ENCODE results near the gene SMIM14.
"Not testable (repeated sequence)": the region's sequence is repeated elsewhere in the genome, so short reads cannot be mapped to it uniquely, and the experiment has no call there.

The SMIM14 gene

DNA sequence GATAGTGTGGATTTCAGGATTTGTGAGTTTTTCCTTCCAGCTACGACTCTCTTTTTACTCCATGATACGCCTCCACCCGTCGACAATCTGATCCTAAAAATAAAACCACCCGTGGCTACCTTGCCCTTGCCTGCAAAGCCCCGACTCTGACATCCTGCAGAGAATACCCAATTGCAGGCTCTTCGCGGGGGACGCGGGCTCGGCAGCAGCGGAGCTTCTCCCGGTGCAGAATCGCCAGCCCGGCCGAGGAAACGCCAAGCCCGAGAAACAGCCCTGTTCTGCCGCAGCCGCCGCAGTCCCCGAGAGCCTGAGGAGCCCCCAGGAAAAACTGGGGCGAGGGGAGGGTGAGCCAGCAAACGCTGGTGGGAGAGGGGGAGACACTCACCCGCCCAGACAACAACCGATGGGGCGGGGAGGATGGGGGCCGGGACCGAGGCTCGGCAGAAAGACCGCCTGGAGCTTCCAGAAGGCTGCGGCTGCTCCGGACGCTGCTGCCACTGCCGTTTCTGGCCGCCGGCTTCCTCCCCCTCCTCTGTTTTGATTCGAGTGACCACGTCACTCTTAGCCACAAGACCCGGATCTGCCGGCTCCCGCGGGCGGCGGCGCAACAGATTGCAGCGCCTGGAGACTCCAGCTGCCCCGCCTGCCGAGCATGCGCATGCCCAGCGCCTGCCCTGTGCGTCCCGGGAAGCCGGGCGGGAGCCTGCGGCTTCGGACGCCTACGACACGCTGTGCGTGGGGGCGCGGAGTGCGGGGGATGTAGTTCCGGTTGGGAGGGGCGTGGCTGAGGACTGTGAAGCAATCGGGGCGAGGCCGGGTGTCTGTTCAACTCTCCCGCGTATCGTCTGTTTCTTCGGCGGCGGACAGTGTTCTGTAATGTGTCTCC lies at the start of gene SMIM14:
Gene SMIM14, minus strand, starts transcription at position 512 of the 886 bp plus-strand sequence. CDS start 33,720 bp downstream, outside the sequence.
- peak; percentile 99 for DNase-seq (ENCODE audit: low read depth)

DNA sequence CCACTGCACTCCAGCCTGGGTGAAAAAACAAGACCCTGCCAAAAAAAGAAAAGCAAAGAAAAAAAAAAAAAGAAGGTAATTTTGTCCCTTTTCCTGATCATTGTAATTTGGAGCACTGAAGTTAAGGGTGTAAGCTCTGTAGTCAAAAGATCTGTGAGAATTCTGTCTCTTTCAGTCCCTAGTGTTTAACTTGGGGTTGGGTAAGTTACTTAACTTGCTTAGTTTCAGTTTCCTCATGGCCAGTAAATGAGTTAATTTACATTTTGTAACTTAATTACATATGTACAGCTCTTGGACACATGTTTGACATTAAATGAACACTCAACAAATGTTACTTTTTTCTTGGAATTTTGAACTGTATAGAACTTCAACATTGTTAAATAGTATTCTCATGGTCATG lies 48.3 kb upstream of the SMIM14 start:
- H3K9ac ChIP-seq (ENCODE audit: low read length), result no peak overlapping the region
- DNase-seq (ENCODE audit: low read depth), result no peak
- no peaks in the 10 kb centered on the region for H3K9me3 ChIP-seq (ENCODE audit: control insufficient read depth, low read length)
- H3K4me3 ChIP-seq (ENCODE audit: low read length), result no peak overlapping the region
- no peaks in the 10 kb centered on the region for H3K36me3 ChIP-seq (ENCODE audit: control insufficient read depth, insufficient read depth, low read length, severe bottlenecking)
- no peaks in the 10 kb centered on the region for H3K4me1 ChIP-seq (ENCODE audit: control insufficient read depth, insufficient read depth, low read length)
- H3K27me3 ChIP-seq (replicated peaks; ENCODE audit: control insufficient read depth, insufficient read depth, low read length), result no peaks in the 10 kb centered on the region

More for the DNA sequence above, at the start of gene SMIM14:
- Histone ChIP-seq H3K9me3 (ENCODE audit: control insufficient read depth, low read length) (no peaks in the 10 kb centered on the region), H3K27me3 (replicated peaks; ENCODE audit: control insufficient read depth, insufficient read depth, low read length) (no peaks in the 10 kb centered on the region), H3K36me3 (ENCODE audit: control insufficient read depth, insufficient read depth, low read length, severe bottlenecking) (peaks cover 4% of the 10 kb centered on the region), H3K4me3 (ENCODE audit: low read length) (peak within 1 kb of the TSS; percentile 92), H3K9ac (ENCODE audit: low read length) (peak within 1 kb of the TSS; percentile 96), H3K4me1 (ENCODE audit: control insufficient read depth, insufficient read depth, low read length) (peaks cover 32% of the 10 kb centered on the region)

DNA sequence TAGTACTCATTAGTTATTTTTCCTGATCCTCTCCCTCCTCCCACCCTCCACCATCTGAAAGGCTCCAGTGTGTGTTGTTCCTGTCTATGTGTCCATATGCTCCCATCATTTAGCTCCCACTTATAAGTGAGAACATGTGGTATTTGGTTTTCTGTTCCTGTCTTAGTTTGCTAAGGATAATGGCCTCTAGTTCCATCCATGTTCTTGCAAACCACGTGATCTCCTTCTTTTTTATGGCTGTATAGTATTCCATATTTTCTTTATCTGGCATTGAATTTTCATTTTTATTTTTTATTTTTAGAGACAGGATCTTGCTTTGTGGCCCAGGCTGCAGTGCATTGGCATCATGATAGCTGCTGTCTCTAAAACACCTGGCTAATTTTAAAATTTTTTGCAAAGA lies 47.3 kb upstream of the SMIM14 start:
- no peak overlapping the region for H3K9ac ChIP-seq (ENCODE audit: low read length)

DNA sequence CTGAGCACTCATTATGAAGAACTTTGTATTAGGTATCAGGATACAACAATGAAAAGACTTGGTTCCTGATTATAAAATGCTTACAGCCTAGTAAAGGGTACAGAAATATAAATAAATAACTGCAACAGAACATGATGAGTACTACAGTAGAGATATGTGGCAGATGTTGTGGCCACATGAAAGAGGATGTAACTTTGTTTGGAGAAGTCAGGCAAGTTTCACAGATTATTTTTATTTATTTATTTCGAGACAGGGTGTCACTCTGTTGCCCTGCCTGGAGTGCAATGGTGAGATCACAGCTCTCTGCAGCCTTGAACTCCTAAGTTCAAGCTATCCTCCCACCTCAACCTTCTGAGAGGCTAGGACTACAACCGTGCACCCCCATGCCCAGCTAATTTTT lies 43.5 kb upstream of the SMIM14 start:
- H3K4me3 ChIP-seq (ENCODE audit: low read length), result no peak overlapping the region
- no peak for DNase-seq (ENCODE audit: low read depth)
- no peak overlapping the region for H3K9ac ChIP-seq (ENCODE audit: low read length)
- H3K27me3 ChIP-seq (replicated peaks; ENCODE audit: control insufficient read depth, insufficient read depth, low read length), result no peaks in the 10 kb centered on the region
- no peaks in the 10 kb centered on the region for H3K9me3 ChIP-seq (ENCODE audit: control insufficient read depth, low read length)
- H3K36me3 ChIP-seq (ENCODE audit: control insufficient read depth, insufficient read depth, low read length, severe bottlenecking), result no peaks in the 10 kb centered on the region
- H3K4me1 ChIP-seq (ENCODE audit: control insufficient read depth, insufficient read depth, low read length), result no peaks in the 10 kb centered on the region

More for the DNA sequence above, 47.3 kb upstream of the SMIM14 start:
- H3K4me1 ChIP-seq (ENCODE audit: control insufficient read depth, insufficient read depth, low read length), result no peaks in the 10 kb centered on the region
- DNase-seq (ENCODE audit: low read depth), result no peak
- H3K4me3 ChIP-seq (ENCODE audit: low read length), result no peak overlapping the region
- H3K27me3 ChIP-seq (replicated peaks; ENCODE audit: control insufficient read depth, insufficient read depth, low read length), result no peaks in the 10 kb centered on the region
- no peaks in the 10 kb centered on the region for H3K36me3 ChIP-seq (ENCODE audit: control insufficient read depth, insufficient read depth, low read length, severe bottlenecking)
- no peaks in the 10 kb centered on the region for H3K9me3 ChIP-seq (ENCODE audit: control insufficient read depth, low read length)

DNA sequence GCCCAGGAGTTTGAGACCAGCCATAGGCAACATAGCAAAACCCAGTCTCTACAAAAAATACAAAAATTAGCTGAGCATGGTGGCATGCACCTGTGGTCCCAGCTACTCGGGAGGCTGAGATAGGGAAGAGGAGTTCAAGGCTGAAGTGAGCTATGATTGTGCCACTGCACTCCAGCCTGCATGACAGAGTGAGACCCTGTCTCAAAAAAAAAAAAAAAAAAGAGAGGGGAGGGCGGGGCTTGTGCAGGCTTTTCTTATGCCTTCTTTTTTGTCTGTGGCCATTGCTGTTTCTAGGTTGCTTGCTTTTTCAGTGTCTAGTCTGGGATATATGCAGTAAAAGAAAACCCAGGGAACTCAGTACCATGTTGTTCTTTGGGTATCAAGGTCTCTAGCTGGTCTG lies 42.3 kb upstream of the SMIM14 start:
- not testable (repeated sequence) for H3K9ac ChIP-seq (ENCODE audit: low read length); H3K27me3 ChIP-seq (replicated peaks; ENCODE audit: control insufficient read depth, insufficient read depth, low read length); H3K36me3 ChIP-seq (ENCODE audit: control insufficient read depth, insufficient read depth, low read length, severe bottlenecking); DNase-seq (ENCODE audit: low read depth); H3K4me1 ChIP-seq (ENCODE audit: control insufficient read depth, insufficient read depth, low read length); H3K9me3 ChIP-seq (ENCODE audit: control insufficient read depth, low read length); H3K4me3 ChIP-seq (ENCODE audit: low read length)

DNA sequence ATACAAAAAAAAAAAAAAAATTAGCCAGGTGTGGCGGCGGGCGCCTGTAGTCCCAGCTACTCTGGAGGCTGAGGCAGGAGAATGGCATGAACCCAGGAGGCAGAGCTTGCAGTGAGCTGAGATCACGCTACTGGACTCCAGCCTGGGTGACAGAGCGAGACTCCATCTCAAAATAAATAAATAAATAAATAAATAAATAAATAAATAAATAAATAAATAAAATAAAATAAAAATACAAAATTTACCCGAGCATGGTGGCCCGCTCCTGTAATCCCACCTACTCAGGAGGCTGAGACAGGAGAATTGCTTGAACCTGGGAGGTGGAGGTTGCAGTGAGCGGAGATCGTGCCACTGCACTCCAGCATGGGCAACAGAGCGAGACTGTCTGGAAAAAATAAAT lies 37.0 kb upstream of the SMIM14 start:
- DNase-seq (ENCODE audit: low read depth); H3K27me3 ChIP-seq (replicated peaks; ENCODE audit: control insufficient read depth, insufficient read depth, low read length); H3K36me3 ChIP-seq (ENCODE audit: control insufficient read depth, insufficient read depth, low read length, severe bottlenecking); H3K4me3 ChIP-seq (ENCODE audit: low read length); H3K9me3 ChIP-seq (ENCODE audit: control insufficient read depth, low read length); H3K9ac ChIP-seq (ENCODE audit: low read length); H3K4me1 ChIP-seq (ENCODE audit: control insufficient read depth, insufficient read depth, low read length): not testable (repeated sequence)

DNA sequence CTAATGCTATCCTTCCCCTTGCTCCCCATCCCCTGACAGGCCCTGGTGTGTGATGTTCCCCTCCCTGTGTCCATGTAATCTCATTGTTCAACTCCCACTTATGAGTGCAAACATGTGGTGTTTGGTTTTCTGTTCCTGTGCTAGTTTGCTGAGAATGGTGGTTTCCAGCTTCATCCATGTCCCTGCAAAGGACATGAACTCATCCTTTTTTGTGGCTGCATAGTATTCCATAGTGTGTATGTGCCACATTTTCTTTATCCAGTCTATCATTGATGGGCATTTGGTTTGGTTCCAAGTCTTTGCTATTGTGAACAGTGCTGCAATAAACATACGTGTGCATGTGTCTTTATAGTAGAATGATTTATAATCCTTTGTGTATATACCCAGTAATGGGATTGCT lies 31.6 kb upstream of the SMIM14 start:
- not testable (repeated sequence) for H3K9me3 ChIP-seq (ENCODE audit: control insufficient read depth, low read length); H3K36me3 ChIP-seq (ENCODE audit: control insufficient read depth, insufficient read depth, low read length, severe bottlenecking); H3K9ac ChIP-seq (ENCODE audit: low read length); DNase-seq (ENCODE audit: low read depth); H3K27me3 ChIP-seq (replicated peaks; ENCODE audit: control insufficient read depth, insufficient read depth, low read length); H3K4me3 ChIP-seq (ENCODE audit: low read length); H3K4me1 ChIP-seq (ENCODE audit: control insufficient read depth, insufficient read depth, low read length)

DNA sequence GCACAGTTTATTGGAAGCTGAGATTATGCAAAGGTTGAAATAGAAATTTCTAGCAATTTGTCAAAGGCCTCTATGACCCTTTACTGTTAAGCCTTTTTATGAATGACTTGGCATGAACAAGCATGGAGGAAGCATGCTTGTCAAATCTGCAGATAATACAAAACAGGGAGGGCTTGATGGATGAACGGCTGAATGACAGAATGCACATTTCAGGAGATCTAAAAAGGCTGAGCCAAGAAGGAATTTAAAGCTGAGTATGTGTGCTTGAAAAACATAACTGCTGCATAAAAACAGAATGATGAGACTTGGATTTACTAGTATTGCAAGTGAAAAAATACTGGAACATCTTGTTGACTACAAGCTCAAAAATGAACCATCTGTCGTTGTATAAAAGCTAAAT lies 30.2 kb upstream of the SMIM14 start:
- Histone ChIP-seq H3K36me3 (ENCODE audit: control insufficient read depth, insufficient read depth, low read length, severe bottlenecking) (no peaks in the 10 kb centered on the region), H3K9ac (ENCODE audit: low read length) (no peak overlapping the region), H3K4me3 (ENCODE audit: low read length) (no peak overlapping the region), H3K4me1 (ENCODE audit: control insufficient read depth, insufficient read depth, low read length) (peaks cover 15% of the 10 kb centered on the region), H3K27me3 (replicated peaks; ENCODE audit: control insufficient read depth, insufficient read depth, low read length) (no peaks in the 10 kb centered on the region), H3K9me3 (ENCODE audit: control insufficient read depth, low read length) (no peaks in the 10 kb centered on the region)
- DNase-seq (ENCODE audit: low read depth), result no peak

DNA sequence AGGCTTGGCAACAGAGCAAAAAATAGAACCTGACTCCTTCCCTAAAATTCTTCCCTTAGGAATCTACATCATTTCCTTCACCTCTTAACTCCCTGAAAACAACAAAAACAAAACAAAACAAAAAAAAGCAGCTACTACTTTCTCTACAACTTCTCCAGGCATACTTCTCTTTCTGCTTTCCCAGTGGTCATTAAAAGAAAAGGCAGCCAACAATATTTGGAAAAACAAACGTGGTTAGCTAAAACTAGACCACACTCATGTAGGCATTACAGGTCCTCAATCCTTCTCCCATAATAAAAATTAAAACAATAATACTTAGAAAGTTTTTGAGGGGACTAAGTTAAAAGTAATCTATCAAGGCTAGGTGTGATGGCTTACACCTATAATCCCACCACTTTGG lies 29.0 kb upstream of the SMIM14 start:
- Histone ChIP-seq H3K4me3 (ENCODE audit: low read length) (no peak overlapping the region), H3K4me1 (ENCODE audit: control insufficient read depth, insufficient read depth, low read length) (peaks cover 15% of the 10 kb centered on the region), H3K36me3 (ENCODE audit: control insufficient read depth, insufficient read depth, low read length, severe bottlenecking) (no peaks in the 10 kb centered on the region), H3K27me3 (replicated peaks; ENCODE audit: control insufficient read depth, insufficient read depth, low read length) (no peaks in the 10 kb centered on the region), H3K9me3 (ENCODE audit: control insufficient read depth, low read length) (no peaks in the 10 kb centered on the region), H3K9ac (ENCODE audit: low read length) (no peak overlapping the region)
- no peak for DNase-seq (ENCODE audit: low read depth)

DNA sequence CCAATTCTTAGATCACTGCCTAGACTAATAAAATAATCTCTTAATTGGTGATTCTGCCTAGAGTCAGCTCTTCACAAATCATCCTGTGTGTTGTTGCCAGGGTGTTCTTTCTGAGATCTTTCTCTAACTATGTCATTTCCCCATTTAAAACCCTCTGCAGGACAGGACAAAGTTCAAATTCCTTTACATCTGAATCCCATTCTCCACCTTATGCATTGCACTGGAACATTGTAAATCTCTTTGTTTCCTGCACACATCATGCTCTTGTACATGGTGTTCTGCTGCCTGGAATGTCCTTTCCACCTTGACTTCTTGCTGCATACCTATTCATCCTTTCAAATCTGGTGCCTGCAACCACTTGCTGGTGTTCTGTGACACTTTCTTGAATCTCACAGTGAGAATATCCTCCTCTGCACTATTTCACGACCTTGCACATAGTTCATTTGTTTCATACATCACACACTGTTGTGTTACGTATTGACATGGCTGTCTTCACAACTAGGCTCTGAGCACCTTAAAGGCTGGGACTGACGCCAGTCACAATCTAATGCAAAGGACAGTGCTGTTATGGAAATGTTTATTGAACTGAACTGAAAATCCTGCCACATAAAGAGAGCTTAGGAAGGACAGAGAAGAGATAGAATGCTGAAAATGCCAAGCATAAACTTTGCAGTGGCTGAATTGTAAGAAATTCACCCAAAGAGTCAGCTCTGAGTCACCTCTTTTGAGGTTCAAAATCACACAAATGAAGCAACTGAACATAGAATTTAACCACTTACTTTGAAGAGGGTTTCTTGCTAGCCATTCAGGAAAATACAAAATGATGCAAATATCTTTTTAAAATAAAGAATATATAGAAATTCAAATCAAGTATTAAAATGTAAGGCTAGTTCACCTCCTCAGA lies 26.4 kb upstream of the SMIM14 start:
- peak overlapping the region; percentile 13 for H3K9ac ChIP-seq (ENCODE audit: low read length)
- H3K4me3 ChIP-seq (ENCODE audit: low read length), result peak overlapping the region; percentile 32
- no peaks in the 10 kb centered on the region for H3K9me3 ChIP-seq (ENCODE audit: control insufficient read depth, low read length)
- H3K4me1 ChIP-seq (ENCODE audit: control insufficient read depth, insufficient read depth, low read length), result peaks cover 18% of the 10 kb centered on the region
- DNase-seq (ENCODE audit: low read depth), result peak; percentile 57
- H3K36me3 ChIP-seq (ENCODE audit: control insufficient read depth, insufficient read depth, low read length, severe bottlenecking), result no peaks in the 10 kb centered on the region
- H3K27me3 ChIP-seq (replicated peaks; ENCODE audit: control insufficient read depth, insufficient read depth, low read length), result no peaks in the 10 kb centered on the region

DNA sequence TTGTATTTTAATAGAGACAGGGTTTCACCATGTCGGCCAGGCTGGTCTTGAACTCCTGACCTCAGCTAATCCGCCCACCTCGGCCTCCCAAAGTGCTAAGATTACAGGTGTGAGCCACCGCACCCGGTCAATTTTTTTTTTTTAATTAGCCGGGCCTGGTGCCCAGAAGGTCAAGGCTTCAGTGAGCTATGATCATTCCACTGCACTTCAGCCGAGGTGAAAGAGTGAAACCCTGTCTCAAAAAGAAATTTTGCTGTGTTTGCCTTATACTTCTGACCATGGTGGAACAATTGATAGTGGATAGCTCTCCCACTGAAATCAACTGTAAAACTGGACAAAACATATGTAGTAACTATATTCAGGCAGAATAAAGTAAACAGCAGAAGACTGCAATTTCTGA lies 24.0 kb upstream of the SMIM14 start:
- Histone ChIP-seq H3K9me3 (ENCODE audit: control insufficient read depth, low read length) (no peaks in the 10 kb centered on the region), H3K27me3 (replicated peaks; ENCODE audit: control insufficient read depth, insufficient read depth, low read length) (no peaks in the 10 kb centered on the region), H3K9ac (ENCODE audit: low read length) (no peak overlapping the region), H3K36me3 (ENCODE audit: control insufficient read depth, insufficient read depth, low read length, severe bottlenecking) (no peaks in the 10 kb centered on the region), H3K4me3 (ENCODE audit: low read length) (no peak overlapping the region), H3K4me1 (ENCODE audit: control insufficient read depth, insufficient read depth, low read length) (peaks cover 28% of the 10 kb centered on the region)
- no peak for DNase-seq (ENCODE audit: low read depth)
